ENCODE data around the gene ARHGEF28.

The ARHGEF28 gene

DNA sequence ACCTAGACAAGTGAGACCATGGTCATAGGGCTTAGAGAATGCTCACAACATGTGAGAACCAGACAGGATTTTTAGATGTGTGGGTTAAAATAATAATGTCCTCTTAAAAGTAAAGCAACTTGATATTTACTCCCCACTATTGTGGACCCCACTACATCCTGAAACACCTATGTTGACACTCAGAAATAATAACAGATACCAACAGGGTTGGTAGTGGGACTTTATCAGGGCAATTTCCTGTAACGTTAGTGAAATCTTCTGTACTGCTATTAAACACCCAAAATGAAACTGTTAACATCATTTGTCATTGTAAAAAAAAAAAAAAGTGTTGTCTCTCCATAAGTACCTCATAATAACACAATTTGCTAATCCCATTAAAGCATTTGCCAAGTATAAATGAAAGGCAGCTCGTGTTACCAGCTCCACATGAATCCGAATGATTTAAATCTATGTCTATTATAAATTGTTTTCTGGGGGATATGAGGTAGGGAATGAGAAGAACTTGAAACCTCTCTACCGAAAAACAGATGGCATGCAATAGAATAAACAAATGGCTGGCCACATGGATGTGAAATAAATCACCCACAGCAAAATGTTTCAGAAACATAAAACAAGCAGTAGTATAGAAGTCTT lies 285.9 kb downstream of the ARHGEF28 start:
- no peak for DNase-seq

DNA sequence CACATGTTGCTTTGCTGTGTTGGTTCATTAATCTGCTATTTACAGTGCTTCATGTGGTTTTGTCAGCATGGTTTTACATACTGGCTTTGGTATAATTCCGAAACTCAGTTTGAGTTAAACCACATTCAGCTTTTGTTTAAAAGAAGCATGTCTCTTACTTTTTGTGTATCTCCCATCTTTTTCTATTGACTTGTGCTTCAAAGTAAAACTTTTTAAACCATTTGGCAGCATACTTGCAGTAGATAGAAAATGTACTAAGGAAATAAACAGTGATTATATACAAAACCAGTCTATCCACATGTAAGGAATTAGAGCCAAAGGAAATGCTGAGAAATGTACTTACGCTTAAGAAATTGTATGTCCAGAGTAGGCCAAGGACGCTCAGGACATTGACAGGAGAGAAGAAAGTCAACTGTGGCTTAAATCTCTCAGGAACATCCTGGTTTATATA lies 286.9 kb downstream of the ARHGEF28 start:
- DNase-seq, result no peak

DNA sequence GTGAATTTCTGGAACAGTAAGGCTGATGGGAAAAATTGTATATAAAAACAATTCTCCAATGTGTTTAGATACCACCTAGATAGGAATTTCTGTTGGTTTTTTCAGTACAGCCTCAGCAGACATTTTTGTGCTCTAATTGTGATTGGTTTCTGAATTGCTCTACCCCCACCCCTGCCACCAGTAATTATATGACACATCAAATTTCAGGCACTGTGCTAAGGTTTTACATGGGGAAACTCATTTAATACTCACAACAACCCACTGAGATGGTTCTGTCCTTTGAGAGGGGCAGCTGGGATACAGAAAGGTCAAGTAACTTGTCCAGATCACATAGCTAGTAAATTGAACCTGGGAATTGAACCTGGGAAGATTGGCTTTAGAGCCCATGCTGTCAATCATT lies 288.0 kb downstream of the ARHGEF28 start:
- no peak for DNase-seq

DNA sequence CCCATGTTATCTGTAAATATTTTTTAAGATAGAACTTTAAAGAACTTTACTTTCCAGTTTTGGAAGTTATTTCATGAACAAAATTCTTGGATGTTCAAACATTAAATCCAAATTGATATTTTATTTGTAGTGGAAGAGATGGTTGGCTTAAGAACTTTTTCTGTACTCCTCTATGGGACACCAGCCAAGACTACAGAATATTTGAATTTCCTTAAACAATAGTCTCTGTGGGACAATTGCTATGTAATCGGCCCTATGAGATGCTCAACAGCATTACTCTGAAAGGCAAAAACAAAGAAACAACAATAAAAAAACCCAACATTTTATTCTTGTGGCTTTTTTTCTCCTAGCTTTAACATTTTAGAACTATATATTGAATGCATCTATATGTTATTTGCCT lies 289.3 kb downstream of the ARHGEF28 start:
- DNase-seq, result no peak

DNA sequence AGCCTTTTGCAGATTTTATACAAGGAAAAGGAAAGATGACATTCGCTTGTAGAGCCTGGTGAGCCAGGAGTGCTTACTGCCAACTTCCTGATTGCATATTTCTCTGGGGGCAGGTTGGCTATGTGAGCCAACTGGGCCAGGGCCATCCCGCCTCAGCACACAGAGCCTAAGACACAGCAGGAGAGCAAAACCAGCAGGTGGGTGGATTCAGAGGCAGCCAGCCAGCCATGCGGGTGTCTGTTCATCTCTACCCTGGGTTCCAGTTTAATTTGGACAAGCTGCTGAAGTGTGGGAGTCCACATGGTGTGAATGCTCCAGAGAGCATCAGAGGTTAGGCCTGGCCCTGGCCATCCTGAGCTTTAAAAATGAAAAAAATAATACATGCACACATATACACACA lies 291.4 kb downstream of the ARHGEF28 start:
- no peak for DNase-seq

DNA sequence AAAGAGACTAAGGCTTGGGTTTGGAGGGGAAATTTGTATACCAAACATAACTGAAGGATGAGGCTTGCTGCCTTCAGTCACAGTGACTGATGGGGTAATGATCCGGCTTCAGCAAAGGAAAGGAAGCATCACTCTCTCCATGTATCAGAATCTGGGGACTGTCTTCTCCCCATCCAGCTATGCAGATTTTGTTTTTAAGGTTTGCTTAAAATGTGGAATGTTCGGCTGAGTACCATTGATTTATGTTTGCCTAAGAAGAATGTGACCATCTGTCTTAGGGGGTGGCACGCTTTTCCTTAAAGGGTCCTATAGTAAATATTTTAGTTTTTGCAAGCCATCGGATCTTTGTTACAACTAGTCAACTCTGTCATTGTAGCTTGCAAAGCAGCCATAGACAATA lies 291.9 kb downstream of the ARHGEF28 start:
- no peak for DNase-seq

DNA sequence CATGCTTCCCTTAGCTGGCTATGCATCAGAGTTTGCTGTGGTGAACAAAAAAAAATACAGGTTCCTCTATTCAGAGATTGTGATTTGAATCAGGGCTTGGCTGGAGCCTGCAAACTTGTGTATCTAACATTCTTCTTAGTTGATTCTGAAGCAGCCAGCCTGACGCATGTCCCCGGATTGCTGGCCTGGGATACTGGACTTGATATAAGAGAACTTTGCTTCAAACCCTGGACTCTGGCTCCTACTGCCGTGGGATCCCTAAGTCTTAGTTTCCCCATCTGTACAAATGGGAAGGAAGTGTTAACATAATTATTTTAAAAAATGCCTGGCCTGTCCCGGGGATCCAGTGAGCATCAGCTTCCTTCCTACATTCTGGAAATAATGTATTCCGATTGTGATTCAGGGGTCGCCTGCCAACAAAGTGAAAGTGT lies 292.8 kb downstream of the ARHGEF28 start:
- no peak for DNase-seq

DNA sequence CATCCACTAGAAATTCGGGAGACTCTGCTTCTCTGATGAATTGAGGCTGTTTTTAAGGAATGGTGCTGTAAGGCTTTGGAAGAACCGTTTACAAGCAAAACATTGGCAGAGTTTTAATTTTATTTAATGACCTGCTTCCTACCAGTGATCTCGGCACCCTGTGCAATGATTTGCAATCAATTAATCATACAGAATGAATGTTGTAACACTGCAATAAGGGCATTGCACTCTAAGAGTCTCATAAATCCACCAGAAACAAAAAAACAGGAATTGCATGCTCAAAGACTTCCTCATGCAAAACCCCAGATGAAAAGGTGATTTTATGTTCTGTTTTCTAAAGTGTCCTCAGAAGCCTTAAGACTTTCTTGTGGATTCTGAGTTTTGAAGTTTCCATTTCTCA lies 295.7 kb downstream of the ARHGEF28 start:
- DNase-seq, result no peak

DNA sequence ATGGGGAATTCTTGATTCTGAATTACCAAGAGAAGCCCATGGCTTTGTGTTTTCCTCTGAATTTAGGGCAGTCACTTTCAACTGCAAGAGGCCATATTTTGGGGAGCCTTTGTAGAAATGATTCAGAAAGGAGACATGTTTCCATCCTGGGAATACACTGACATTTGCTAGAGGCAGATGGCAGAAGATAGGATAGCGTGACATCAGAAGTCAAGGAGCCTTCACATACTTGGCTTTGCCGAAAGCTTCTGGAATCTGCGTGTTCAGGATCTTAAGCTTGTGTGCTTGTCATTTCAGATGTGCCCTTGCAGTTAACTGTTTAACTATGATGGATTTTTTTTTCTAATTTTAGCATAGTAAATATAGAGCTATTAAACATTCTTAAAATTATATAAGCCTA lies 296.2 kb downstream of the ARHGEF28 start:
- DNase-seq, result no peak

DNA sequence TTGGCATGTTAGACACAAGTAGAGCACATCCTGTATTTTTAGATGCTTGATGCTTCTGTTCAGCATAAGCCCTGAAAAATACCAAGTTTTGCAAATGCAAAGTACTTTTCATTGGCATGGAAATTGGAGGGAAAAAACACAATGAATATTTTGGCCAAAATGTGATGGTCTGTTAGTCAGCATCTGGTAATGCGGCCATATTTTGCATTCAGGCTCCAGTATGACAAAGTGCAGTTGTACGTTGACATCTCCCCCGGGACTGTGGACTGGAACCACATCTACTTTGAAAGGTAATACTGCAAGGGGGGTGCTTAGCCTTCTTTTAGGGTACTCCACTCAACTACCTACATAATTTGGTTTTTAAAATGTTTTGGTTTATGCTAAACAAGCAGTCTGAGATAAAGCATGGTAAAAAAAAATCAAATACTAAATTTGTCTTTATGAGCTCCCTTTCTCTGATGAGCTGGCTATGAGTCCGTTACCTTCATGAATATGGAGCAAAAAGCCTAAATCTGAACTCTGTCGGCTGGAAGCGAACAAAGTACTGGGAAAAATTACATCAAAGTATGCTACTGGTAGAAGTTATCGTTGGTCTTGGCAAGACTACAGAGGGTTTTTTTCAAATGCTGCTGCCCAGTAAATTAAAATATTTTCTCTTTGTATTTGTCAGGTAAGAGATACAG lies 297.0 kb downstream of the ARHGEF28 start:
- DNase-seq, result no peak

DNA sequence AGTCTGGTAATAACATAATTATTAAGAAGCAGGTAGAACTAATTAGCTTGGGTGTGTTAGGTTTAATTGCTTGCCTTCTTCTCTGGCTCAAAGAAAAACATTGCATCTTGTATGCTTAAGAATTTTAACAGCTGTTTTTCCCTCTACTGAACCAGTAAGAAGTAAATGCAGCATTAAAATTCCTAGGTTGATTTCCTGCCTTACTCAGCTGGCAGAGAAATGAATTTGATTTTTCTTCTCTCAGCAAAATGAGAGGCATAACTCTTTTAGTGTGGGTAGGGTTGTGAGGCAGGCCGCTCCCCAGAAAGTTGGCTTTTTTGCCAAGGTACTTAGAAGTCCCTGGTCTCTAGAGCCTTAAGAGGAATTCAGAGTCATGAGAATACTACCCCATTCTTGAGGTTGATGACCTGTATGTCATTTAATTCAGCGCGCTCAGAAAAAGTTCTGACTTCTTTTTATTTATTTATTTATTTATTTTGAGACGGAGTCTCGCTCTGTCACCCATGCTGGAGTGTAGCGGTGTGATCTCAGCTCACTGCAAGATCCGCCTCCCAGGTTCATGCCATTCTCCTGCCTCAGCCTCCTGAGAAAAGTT lies 302.6 kb downstream of the ARHGEF28 start:
- DNase-seq, result no peak

DNA sequence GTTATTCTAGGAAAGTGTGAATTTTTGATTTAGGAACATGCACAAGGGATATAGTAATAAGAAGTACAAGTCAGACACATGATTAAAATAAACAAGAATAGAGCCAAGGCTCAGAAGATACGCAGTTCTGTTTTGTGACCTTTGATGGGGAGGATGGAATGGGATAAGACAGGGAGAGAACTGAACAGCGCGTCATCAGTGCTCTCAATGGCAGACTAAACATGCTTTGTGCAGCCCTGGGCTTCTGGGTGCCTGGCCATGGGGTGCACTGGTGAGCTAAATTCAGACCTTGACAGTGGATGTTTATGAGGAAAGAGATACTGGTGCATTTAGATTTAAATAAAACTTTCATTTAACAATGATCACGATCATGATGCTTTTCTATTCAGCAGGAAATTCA lies 309.7 kb downstream of the ARHGEF28 start:
- no peak for DNase-seq

DNA sequence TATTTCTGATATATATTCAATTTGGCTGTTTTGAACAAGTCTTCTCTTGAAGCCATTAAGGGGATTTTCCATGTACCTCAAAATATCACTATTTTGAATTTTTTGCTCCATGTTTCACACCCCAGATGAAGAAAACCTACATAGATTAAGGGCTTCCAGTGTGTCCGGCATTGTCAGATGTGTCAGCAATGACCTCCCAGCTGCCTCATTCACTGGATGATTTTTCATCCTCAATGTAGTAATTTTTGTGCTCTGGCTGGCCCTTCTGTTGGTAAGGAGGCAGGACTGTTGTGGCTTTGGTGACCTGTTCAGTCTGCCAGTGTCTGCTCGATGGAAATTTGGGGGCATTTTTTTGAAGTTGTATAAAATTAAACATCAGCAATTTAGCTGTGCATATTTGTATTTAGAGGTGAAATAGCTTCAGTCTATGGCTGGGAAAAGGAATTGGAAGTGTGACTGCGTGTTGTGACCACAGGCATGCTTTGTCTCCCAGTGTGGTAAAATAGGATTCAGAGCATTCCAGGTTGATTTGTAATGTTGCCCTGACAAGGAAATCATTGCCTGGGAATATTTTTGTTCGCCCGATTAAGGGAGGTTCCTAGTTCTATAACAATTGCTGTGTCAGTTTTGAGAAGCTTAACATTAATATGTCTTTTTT lies 312.4 kb downstream of the ARHGEF28 start:
- DNase-seq, result no peak

DNA sequence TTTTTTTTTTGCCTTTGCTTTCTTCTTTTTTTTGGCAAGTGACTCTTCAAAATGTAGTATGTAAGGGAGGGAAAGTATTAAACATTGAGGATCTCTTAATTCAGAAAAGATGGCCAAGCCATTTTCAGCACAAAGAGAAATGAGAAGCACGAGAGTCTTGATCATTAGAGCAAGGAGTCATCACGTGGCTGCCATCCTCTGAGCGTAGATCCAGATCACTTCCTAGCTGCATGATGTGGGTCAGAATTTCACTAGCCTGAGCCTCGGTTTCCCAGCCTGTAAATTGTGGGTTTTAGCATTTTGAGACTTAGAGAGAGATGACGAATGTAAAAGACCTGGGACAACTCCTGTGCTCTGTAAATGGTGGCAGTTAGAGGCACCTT lies 312.9 kb downstream of the ARHGEF28 start:
- DNase-seq, result no peak

DNA sequence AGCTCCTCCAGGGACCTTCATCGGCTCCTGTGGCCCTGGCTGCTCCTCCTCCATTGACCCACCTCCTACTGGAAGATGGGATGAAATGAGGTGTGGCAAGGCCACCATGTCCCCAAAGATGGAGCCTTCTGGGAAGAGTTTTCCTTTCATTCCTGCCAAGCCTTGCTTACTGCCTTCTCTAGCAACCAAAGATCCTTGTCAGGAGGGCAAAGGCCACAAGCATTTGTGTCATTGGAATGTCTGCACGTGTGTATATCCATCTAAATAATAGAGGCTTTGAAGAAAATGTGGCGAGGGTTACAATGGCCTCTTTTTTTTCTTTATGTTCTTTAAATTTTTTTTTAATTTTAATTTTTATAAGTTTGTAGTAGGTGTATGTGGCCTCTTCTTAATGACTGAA lies 313.6 kb downstream of the ARHGEF28 start:
- no peak for DNase-seq

DNA sequence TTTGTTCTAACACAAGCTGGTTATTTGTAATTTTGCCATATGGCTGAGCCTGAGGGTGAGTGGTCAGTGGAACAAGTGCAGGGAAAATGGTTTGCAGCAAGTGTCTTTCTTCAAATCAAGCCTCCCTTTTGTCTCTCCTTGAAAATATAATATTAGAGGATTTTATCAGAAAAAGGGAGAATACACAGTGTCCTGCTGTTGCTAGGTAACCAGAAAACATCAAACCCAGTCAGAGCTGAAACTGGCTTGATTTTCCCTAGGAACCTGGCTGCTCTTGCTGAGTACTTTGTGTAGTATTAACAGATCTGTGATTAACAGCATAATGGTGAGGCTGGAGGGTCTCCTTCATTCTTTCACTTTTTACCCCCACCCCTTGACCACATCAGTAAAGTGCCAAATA lies 314.0 kb downstream of the ARHGEF28 start:
- DNase-seq, result no peak

DNA sequence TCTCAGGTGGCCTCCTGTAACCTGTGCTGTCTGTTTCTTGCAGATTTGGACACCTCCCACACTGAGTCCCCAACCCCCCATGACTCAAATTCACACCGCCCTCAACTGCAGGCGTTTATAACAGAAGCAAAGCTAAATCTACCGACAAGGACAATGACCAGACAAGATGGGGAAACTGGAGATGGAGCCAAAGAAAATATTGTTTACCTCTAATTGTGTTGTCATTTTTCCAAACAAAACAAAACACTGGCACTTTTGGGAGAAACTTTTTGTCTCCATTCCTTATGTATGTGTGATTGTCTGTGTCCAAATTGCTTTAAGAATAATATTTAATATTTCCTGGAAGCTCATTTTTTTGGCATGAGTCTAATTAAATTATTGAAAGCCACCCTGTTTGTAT lies 314.8 kb downstream of the ARHGEF28 start:
- DNase-seq, result no peak

DNA sequence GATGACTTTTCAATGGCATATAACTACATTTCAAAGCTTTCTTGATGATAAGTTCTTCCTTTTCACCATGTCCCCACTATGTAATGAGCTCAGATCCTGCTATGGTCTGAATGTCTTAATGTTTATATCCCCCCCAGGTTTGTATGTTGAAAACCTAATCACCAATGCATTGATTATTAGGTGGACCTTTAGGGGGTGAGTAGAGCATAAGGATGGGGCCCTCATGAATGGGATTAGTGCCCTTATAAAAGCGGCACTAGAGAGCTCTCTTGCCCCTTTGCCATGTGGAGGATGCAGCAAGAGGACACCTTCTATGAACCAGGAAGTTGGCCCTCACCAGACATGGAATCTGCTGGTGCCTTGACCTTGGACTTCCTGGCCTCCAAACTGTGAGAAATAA lies 316.8 kb downstream of the ARHGEF28 start:
- no peak for DNase-seq

DNA sequence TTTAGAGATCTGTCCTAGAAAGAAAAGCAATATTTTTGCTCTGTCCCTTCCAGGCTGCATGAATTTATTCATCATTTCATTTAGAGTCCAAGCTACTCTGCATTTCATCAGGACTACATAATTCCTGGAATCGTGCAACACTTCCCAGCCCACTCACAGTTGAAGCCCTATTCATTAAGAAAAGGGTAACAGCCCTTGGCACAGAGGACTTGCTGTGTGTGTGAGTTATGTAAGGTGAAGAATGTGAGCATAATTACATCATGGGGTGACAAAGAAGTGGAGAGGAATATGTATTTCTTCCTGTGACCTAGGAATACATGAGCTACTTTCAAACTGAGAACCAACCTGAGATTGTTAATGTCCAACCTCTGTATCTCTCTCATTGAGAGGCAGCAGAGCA lies 317.4 kb downstream of the ARHGEF28 start:
- DNase-seq, result no peak

DNA sequence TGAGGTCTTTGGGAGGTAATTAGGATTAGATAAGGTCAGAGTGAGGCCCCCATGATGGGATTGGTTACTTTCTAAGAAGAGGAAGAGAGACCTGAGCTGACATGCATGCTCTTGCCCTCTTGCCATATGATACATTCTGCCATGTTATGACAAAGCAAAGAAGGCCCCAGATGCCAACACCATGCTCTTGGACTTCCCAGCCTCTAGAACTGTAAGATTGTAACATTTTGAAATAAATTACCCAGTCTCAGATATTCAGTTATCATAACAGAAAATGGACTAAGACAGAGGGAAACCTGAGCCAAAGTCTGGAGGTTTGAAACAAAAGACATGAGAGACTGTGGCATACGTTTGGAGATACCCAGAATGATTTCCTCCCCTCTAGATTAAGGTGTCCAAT lies 318.6 kb downstream of the ARHGEF28 start:
- no peak for DNase-seq

DNA sequence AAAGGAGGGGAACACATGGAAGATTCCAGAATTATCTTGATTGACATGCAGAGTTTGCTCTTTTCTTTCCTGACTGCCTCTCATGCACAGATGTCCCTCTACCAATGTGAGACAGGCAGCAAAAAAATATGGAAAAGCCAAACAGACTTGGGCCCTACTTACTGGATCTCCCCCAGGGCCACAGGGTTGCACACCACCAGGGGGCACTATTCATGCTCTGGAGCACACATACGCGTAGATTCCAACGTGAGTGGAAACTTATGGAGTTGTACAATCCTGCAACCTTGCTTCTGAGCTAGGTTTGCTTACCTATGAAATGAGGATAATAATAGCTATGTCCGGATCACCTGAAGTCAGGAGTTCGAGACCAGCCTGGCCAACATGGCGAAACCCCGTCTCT lies 319.5 kb downstream of the ARHGEF28 start:
- no peak for DNase-seq

DNA sequence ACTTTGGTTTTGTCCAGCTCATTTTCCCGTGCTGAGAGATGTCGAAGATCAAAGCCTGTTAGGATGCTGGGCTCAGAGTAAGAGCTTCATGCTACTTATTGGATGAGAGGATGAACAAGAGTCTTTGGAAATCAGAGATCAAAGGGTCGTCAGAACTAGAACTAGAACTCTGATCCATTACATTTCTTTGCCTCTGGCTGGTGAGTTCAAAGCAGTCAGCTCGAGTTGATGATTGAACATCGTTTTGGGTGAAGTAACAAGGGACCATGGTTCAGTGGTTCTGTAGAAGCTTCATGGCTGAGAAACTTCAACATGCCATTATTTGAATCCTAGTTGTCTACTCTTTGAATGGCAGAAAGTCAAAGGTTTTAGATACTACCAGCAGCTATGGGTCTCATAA lies 320.3 kb downstream of the ARHGEF28 start:
- DNase-seq, result no peak

DNA sequence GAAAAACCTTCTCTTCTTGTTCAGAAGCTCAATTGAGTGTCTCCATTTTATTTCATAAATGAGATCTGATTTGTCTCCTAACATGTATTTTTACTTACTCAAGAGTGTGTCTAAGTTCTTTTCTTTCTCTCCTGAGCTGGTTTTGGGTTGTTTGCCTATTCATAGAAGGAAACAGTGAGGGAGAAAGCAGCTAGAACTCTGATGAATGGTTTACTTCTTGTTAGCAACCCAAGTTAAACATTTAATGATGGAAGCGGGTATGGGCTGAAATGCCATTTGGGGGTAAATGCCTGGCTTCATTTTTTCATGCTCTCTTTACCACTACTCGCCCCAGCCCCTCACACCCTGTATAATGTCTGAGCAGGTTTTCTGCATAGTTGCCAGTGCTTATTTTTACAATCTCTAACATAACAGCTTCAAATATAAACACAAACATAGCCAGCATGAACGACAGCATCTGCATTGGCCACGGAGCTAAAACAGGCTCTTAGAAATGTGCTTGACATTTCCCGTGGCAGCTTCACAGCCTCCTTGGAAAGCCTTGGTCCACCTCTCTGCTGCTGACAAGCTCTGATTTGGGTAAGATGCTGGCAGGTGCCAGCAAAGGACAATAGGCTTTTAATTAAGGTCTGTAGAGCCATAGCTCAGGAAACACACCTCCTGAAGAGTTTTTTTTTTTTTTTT lies 321.1 kb downstream of the ARHGEF28 start:
- DNase-seq, result no peak

Data from GDM1 (cell line).